B cell (primary cell): ENCODE results near the gene KCNMB2. TPM values are rescaled to one million over a fixed set of nuclear protein-coding genes. Genes with fewer than 3 reads are reported as not detected.

ENCODE experiments used
- ATAC-seq: fragments of 200-7000 bp; cut with Tn5 transposase; one replicate; pipeline ENCODE4 v1.10.0; 2021; ENCODE audit warnings: low read depth, mild to moderate bottlenecking, moderate number of reproducible peaks, moderate library complexity
- CTCF ChIA-PET: fragments of 350-600 bp; sonication (Branson Sonifier 250); formaldehyde crosslinking; loops from one replicate; lab custom pipeline; 2021; ENCODE audit warnings: antibody characterized with exemption, inconsistent platforms; lab: Charles Lee
- POLR2A ChIA-PET: fragments of 350-600 bp; sonication (Branson Sonifier 250); formaldehyde crosslinking; loops from one replicate; lab custom pipeline; 2021; ENCODE audit warnings: antibody characterized with exemption; lab: Charles Lee
- DNase-seq: peaks from one replicate; pipeline ENCODE4 v3.0.0; 2013
- H2AFZ ChIP-seq: 2 replicates; pipeline ENCODE4 v1.6.1; 2012; ENCODE audit warnings: mild to moderate bottlenecking, low read depth, low read length; ENCODE audit not compliant: insufficient read depth, poor library complexity, severe bottlenecking
- H3K27ac ChIP-seq, 2 donors: 1 replicate in 1 of 2; 2 replicates in 1 of 2; pipeline ENCODE4 v1.5.1; 2012 to 2013; ENCODE audit warnings: low read length in 2 of 2, mild to moderate bottlenecking in 2 of 2, moderate library complexity in 1 of 2
- H3K27me3 ChIP-seq, 4 experiments: fragments of 200-600 bp in 1 of 4; sonication (generic) in 1 of 4; replicated peaks in 1 of 4; 1 replicate in 2 of 4; 2 replicates in 2 of 4; pipeline versions ENCODE4 v1.6.1 to v1.7.0; 2013 to 2016; ENCODE audit warnings: low read length in 3 of 4, mild to moderate bottlenecking in 2 of 4, mixed read lengths in 1 of 4, moderate library complexity in 1 of 4; ENCODE audit not compliant: insufficient read depth in 4 of 4, control insufficient read depth in 3 of 4; ENCODE audit errors: control extremely low read depth in 1 of 4
- H3K36me3 ChIP-seq, 2 experiments: replicated peaks in 1 of 2; 1 replicate in 1 of 2; 2 replicates in 1 of 2; pipeline versions ENCODE4 v1.6.1 to v1.7.1; 2013; ENCODE audit warnings: low read length in 1 of 2; ENCODE audit not compliant: insufficient read depth in 2 of 2, control insufficient read depth in 1 of 2; ENCODE audit errors: control extremely low read depth in 1 of 2, extremely low read depth in 1 of 2
- H3K4me1 ChIP-seq, 2 donors: fragments of 200-600 bp in 1 of 2; sonication (generic) in 1 of 2; 1 replicate in 1 of 2; 2 replicates in 1 of 2; pipeline versions ENCODE4 v1.5.1 to v1.6.1; 2013 to 2017; ENCODE audit warnings: low read length in 2 of 2; ENCODE audit not compliant: control insufficient read depth in 2 of 2, insufficient read depth in 2 of 2
- H3K4me2 ChIP-seq: replicated peaks from 2 replicates; pipeline ENCODE3; 2012; ENCODE audit warnings: mild to moderate bottlenecking, low read depth, low read length; ENCODE audit not compliant: poor library complexity, severe bottlenecking
- H3K4me3 ChIP-seq, 5 experiments: fragments of 200-600 bp in 1 of 5; sonication (generic) in 1 of 5; 1 replicate in 3 of 5; 2 replicates in 2 of 5; pipeline versions ENCODE4 v1.5.1 to v1.7.0; 2011 to 2016; ENCODE audit warnings: low read length in 4 of 5, mild to moderate bottlenecking in 4 of 5, low read depth in 2 of 5, control low read depth in 1 of 5, moderate library complexity in 1 of 5; ENCODE audit not compliant: insufficient read depth in 1 of 5; ENCODE audit errors: control extremely low read depth in 1 of 5, extremely low read depth in 1 of 5
- H3K79me2 ChIP-seq: fragments of 200-600 bp; sonication (generic); one replicate; pipeline ENCODE4 v1.6.0; 2016; ENCODE audit warnings: low read length; ENCODE audit not compliant: control insufficient read depth, insufficient read depth
- H3K9ac ChIP-seq: fragments of 200-600 bp; sonication (generic); 2 replicates; pipeline ENCODE4 v1.6.1; 2017; ENCODE audit warnings: mild to moderate bottlenecking, low read length, moderate library complexity
- H3K9me3 ChIP-seq, 3 donors: one replicate each; pipeline versions ENCODE4 v1.6.1 to v1.7.1; 2013; ENCODE audit warnings: low read length in 2 of 3; ENCODE audit not compliant: control insufficient read depth in 2 of 3, insufficient read depth in 1 of 3; ENCODE audit errors: control extremely low read depth in 1 of 3
- H4K20me1 ChIP-seq: 2 replicates; pipeline ENCODE4 v1.6.0; 2012; ENCODE audit warnings: mild to moderate bottlenecking, low read length; ENCODE audit not compliant: insufficient read depth, control insufficient read depth, poor library complexity, severe bottlenecking
- H3K27ac Mint-ChIP-seq: one replicate; pipeline ENCODE4 v1.8.0; 2021; ENCODE audit warnings: mixed read lengths
- H3K27me3 Mint-ChIP-seq: one replicate; pipeline ENCODE4 v1.8.0; 2021; ENCODE audit warnings: mixed read lengths
- H3K4me1 Mint-ChIP-seq: one replicate; pipeline ENCODE4 v1.8.0; 2021; ENCODE audit warnings: mixed read lengths
- H3K4me3 Mint-ChIP-seq: one replicate; pipeline ENCODE4 v1.8.0; 2021; ENCODE audit warnings: mixed read lengths
- H3K9me3 Mint-ChIP-seq: one replicate; pipeline ENCODE4 v1.8.0; 2022; ENCODE audit warnings: mixed read lengths; ENCODE audit not compliant: insufficient read depth
- CTCF ChIP-seq: fragments of 200-600 bp; IDR thresholded peaks from one replicate; pipeline ENCODE4 v1.8.0; 2022; ENCODE audit warnings: antibody characterized with exemption, mild to moderate bottlenecking
- EZH2 ChIP-seq: IDR thresholded peaks from 2 replicates; pipeline ENCODE4 v1.6.1; 2012; ENCODE audit warnings: borderline replicate concordance, low read depth, mild to moderate bottlenecking, moderate library complexity, low read length; ENCODE audit not compliant: insufficient read depth, poor library complexity, severe bottlenecking
- WGBS: methylation state at CpG from one replicate; pipeline ENCODE4 v1.1.5; 2013; ENCODE audit warnings: missing lambda C conversion rate; ENCODE audit not compliant: insufficient coverage; 5-methylcytosine and 5-hydroxymethylcytosine counted together
- intact Hi-C: fragments of 100-400 bp; cut with micrococcal nuclease; formaldehyde crosslinking; loops from one replicate; pipeline ENCODE4 v1.10.0; 2022
- polyA plus RNA-seq: library from polyadenylated mRNA; depleted of rRNA; stranded (reverse); fragments of >200 nt; gene quantifications from 2 replicates; pipeline ENCODE4 v1.2.3, GENCODE V29; 2012
- total RNA-seq, 2 donors: library from RNA; stranded (reverse); fragments of 120-200 nt in 1 of 2; gene quantifications; 1 replicate in 1 of 2; 2 replicates in 1 of 2; pipeline versions ENCODE4 v1.2.3 to v1.2.4, GENCODE V29; 2013 to 2022

The KCNMB2 gene
- total and polyA plus RNA-seq, 2 donors (not counting 1 experiment from before 2014, with no cell fraction given): not detected

- peaks cover 4% of the 10 kb centered on the region for H3K9me3 Mint-ChIP-seq
- no peak for ATAC-seq
- TF ChIP-seq CTCF (no peak), EZH2 (no peak)
- Histone ChIP-seq H3K27ac (no peak overlapping the region), H3K4me1 (no peaks in the 10 kb centered on the region), H3K9me3 (peaks cover 0 to 6% (median 0%) of the 10 kb centered on the region in 3 donors), H2AFZ (no peak overlapping the region), H3K36me3 (no peaks in the 10 kb centered on the region), H3K27me3 (no peaks in the 10 kb centered on the region), H3K4me3 (no peak overlapping the region), H3K9ac (no peak overlapping the region), H3K79me2 (no peaks in the 10 kb centered on the region), H4K20me1 (no peaks in the 10 kb centered on the region), H3K4me2 (no peak overlapping the region)
- H3K27ac Mint-ChIP-seq: no peak overlapping the region
- ChIA-PET CTCF (no interaction called here), POLR2A (no interaction called here)
- WGBS: no CpG with 5 or more reads among the region's 3 CpGs
- no peak for DNase-seq
- H3K4me3 Mint-ChIP-seq: no peak overlapping the region
- no peaks in the 10 kb centered on the region for H3K4me1 Mint-ChIP-seq
- H3K27me3 Mint-ChIP-seq: no peaks in the 10 kb centered on the region
- intact Hi-C loops: no loop called here
Observed at GRCh38 chr3:178748874-178749273, 212.6 kb downstream of the KCNMB2 start.

- DNase-seq: no peak
- no peak overlapping the region for H3K27ac ChIP-seq
- intact Hi-C loops: no loop called here
- TF ChIP-seq CTCF: no peak
- TF ChIP-seq EZH2: no peak
- H3K27me3 ChIP-seq: no peaks in the 10 kb centered on the region
- no peak overlapping the region for H3K4me3 Mint-ChIP-seq
- H3K4me3 ChIP-seq: no peak overlapping the region
- peaks cover 0 to 6% (median 0%) of the 10 kb centered on the region in 3 donors for H3K9me3 ChIP-seq
- H2AFZ ChIP-seq: no peak overlapping the region
- H3K9me3 Mint-ChIP-seq: peaks cover 4% of the 10 kb centered on the region
- no peaks in the 10 kb centered on the region for H3K79me2 ChIP-seq
- POLR2A ChIA-PET: no interaction called here
- 80% methylated on average over 1 of the region's 2 CpGs for WGBS
- no peak overlapping the region for H3K27ac Mint-ChIP-seq
- ATAC-seq: no peak
- no peaks in the 10 kb centered on the region for H3K36me3 ChIP-seq
- no peak overlapping the region for H3K4me2 ChIP-seq
- H3K4me1 ChIP-seq: no peaks in the 10 kb centered on the region
- H4K20me1 ChIP-seq: no peaks in the 10 kb centered on the region
- no peaks in the 10 kb centered on the region for H3K4me1 Mint-ChIP-seq
- no peaks in the 10 kb centered on the region for H3K27me3 Mint-ChIP-seq
- no peak overlapping the region for H3K9ac ChIP-seq
- CTCF ChIA-PET: interaction anchor here (0.7 kb wide), 1 partner anchor 56 kb away, joined by 3 read pairs; no protein-coding TSS in a partner anchor
Observed at GRCh38 chr3:178749471-178749870, 213.2 kb downstream of the KCNMB2 start.
